Liver (tissue), 9 donors: Measurements from ENCODE around the gene FLT3LG. TPM values are rescaled to one million over a fixed set of nuclear protein-coding genes. Genes with fewer than 3 reads are reported as not detected.
A peak's percentile ranks its signal among the peaks of the same experiment; 100 is the strongest.

ENCODE experiments used
- DNase-seq: peaks from one replicate; pipeline ENCODE4 v3.0.0-alpha.2; 2017; ENCODE audit warnings: low spot score
- H3K27ac ChIP-seq, 2 donors: one replicate each; pipeline ENCODE4 v1.7.0; 2013; ENCODE audit warnings: inconsistent platforms in 2 of 2, low read length in 2 of 2, control low read depth in 1 of 2, low read depth in 1 of 2, mild to moderate bottlenecking in 1 of 2
- H3K27me3 ChIP-seq, 4 donors: one replicate each; pipeline versions ENCODE4 v1.6.1 to v1.7.0; 2013; ENCODE audit warnings: low read length in 3 of 4, inconsistent platforms in 1 of 4, mild to moderate bottlenecking in 1 of 4, moderate library complexity in 1 of 4; ENCODE audit not compliant: control insufficient read depth in 4 of 4, insufficient read depth in 4 of 4
- H3K36me3 ChIP-seq, 4 donors: one replicate each; pipeline versions ENCODE4 v1.6.1 to v1.7.0; 2013; ENCODE audit warnings: low read length in 3 of 4, mild to moderate bottlenecking in 3 of 4, low read depth in 1 of 4, moderate library complexity in 1 of 4; ENCODE audit not compliant: control insufficient read depth in 4 of 4, insufficient read depth in 3 of 4
- H3K4me1 ChIP-seq, 4 donors: one replicate each; pipeline versions ENCODE4 v1.6.1 to v1.7.0; 2013; ENCODE audit warnings: low read length in 3 of 4, mild to moderate bottlenecking in 3 of 4, moderate library complexity in 1 of 4; ENCODE audit not compliant: control insufficient read depth in 4 of 4, insufficient read depth in 4 of 4
- H3K4me3 ChIP-seq, 3 donors: one replicate each; pipeline versions ENCODE4 v1.6.1 to v1.7.0; 2013; ENCODE audit warnings: low read length in 3 of 3, control low read depth in 1 of 3, low read depth in 1 of 3, mild to moderate bottlenecking in 1 of 3
- H3K9ac ChIP-seq, 2 donors: one replicate each; pipeline ENCODE4 v1.7.0; 2013; ENCODE audit warnings: low read length in 2 of 2, mild to moderate bottlenecking in 2 of 2, moderate library complexity in 2 of 2, control low read depth in 1 of 2, low read depth in 1 of 2
- H3K9me3 ChIP-seq, 4 donors: one replicate each; pipeline versions ENCODE4 v1.6.1 to v1.7.0; 2013; ENCODE audit warnings: low read length in 3 of 4; ENCODE audit not compliant: control insufficient read depth in 4 of 4
- ATF3 ChIP-seq: IDR thresholded peaks from 2 replicates; pipeline ENCODE4 v1.6.1; 2016; ENCODE audit warnings: antibody characterized with exemption
- CTCF ChIP-seq: fragments of 150-350 bp; IDR thresholded peaks from 2 replicates; pipeline ENCODE4 v1.5.1; 2017; ENCODE audit warnings: improper control_type of control experiment, low read depth, low read length; ENCODE audit not compliant: missing input control
- EGR1 ChIP-seq, 2 donors: IDR thresholded peaks; 2 replicates each; pipeline ENCODE4 v1.6.1; 2016 to 2018; ENCODE audit warnings: antibody characterized with exemption in 2 of 2, low read depth in 2 of 2
- FOXA1 ChIP-seq: IDR thresholded peaks from 2 replicates; pipeline ENCODE4 v1.6.1; 2016; ENCODE audit warnings: antibody characterized with exemption
- FOXA2 ChIP-seq: IDR thresholded peaks from 2 replicates; pipeline ENCODE4 v1.6.1; 2016; ENCODE audit warnings: antibody characterized with exemption
- GABPA ChIP-seq, 2 donors: IDR thresholded peaks in 1 of 2; conservative IDR thresholded peaks in 1 of 2; 2 replicates each; pipeline ENCODE4 v1.6.1; 2016; ENCODE audit warnings: antibody characterized with exemption in 2 of 2, mild to moderate bottlenecking in 1 of 2, moderate library complexity in 1 of 2
- HNF4A ChIP-seq, 2 donors: conservative IDR thresholded peaks; 2 replicates each; pipeline ENCODE4 v1.6.1; 2016; ENCODE audit warnings: antibody characterized with exemption in 2 of 2, mild to moderate bottlenecking in 2 of 2
- HNF4G ChIP-seq: IDR thresholded peaks from 2 replicates; pipeline ENCODE4 v1.6.1; 2016; ENCODE audit warnings: antibody characterized with exemption
- JUND ChIP-seq, 2 donors: IDR thresholded peaks; 2 replicates each; pipeline ENCODE4 v1.6.1; 2016; ENCODE audit warnings: antibody characterized with exemption in 2 of 2
- MAX ChIP-seq: IDR thresholded peaks from 2 replicates; pipeline ENCODE4 v1.6.1; 2016; ENCODE audit warnings: antibody characterized with exemption
- NR2F2 ChIP-seq: IDR thresholded peaks from 2 replicates; pipeline ENCODE4 v1.6.1; 2016; ENCODE audit warnings: antibody characterized with exemption
- RAD21 ChIP-seq, 2 donors: IDR thresholded peaks; 2 replicates each; pipeline ENCODE4 v1.6.1; 2016; ENCODE audit warnings: antibody characterized with exemption in 2 of 2, mild to moderate bottlenecking in 2 of 2
- REST ChIP-seq: IDR thresholded peaks from 2 replicates; pipeline ENCODE4 v1.6.1; 2016; ENCODE audit warnings: antibody characterized with exemption, mild to moderate bottlenecking
- RXRA ChIP-seq, 2 donors: IDR thresholded peaks; 2 replicates each; pipeline ENCODE4 v1.6.1; 2017 to 2018; ENCODE audit warnings: antibody characterized with exemption in 2 of 2, mild to moderate bottlenecking in 1 of 2
- SP1 ChIP-seq: IDR thresholded peaks from 2 replicates; pipeline ENCODE4 v1.6.1; 2018; ENCODE audit warnings: antibody characterized with exemption, mild to moderate bottlenecking
- TAF1 ChIP-seq: conservative IDR thresholded peaks from 2 replicates; pipeline ENCODE4 v1.6.1; 2016; ENCODE audit warnings: antibody characterized with exemption, mild to moderate bottlenecking
- YY1 ChIP-seq: IDR thresholded peaks from 2 replicates; pipeline ENCODE4 v1.6.1; 2016; ENCODE audit warnings: antibody characterized with exemption, mild to moderate bottlenecking
- ZBTB33 ChIP-seq: IDR thresholded peaks from 2 replicates; pipeline ENCODE4 v1.6.1; 2016; ENCODE audit warnings: antibody characterized with exemption
- WGBS: extraction: QIAGEN DNeasy Blood & Tissue Kit; methylation state at CpG from one replicate; pipeline ENCODE4 v1.1.7; 2013; 5-methylcytosine and 5-hydroxymethylcytosine counted together
- polyA plus RNA-seq, 2 donors: library from polyadenylated mRNA; stranded (reverse) in 1 of 2; unstranded in 1 of 2; fragments of 200-250 nt in 1 of 2; fragments of >200 nt in 1 of 2; fragmentation: Nextera tagmentation in 1 of 2; extraction: Ambion mirVana in 1 of 2; gene quantifications; one replicate each; pipeline versions ENCODE4 v1.2.1 to v1.2.3, GENCODE V29; 2013 to 2015
- total RNA-seq, 2 donors: library from RNA; depleted of rRNA; stranded (reverse); fragments of >200 nt; gene quantifications; one replicate each; pipeline ENCODE4 v1.2.3, GENCODE V29; 2014
- donor health status: healthy.
- donor health status: healthy.
- donor health status: healthy.
- donor health status: healthy.
- donor health status: healthy.

The FLT3LG gene
- total and polyA plus RNA-seq, 4 donors = 0.65 to 4.3 (median 2.2) TPM

GRCh38 chr19:49474542-49474924 lies 518 bp downstream of the FLT3LG start:
- Histone ChIP-seq H3K9me3 (no peaks in the 10 kb centered on the region), H3K36me3 (no peaks in the 10 kb centered on the region), H3K27ac (peak overlapping the region; percentile 72 to 79), H3K9ac (peak overlapping the region in 1 of 2 donors; percentile 83), H3K4me1 (peaks cover 0 to 11% (median 6%) of the 10 kb centered on the region in 4 donors), H3K27me3 (no peaks in the 10 kb centered on the region), H3K4me3 (peak overlapping the region; percentile 62 to 85 (median 78))
- WGBS = 16% methylated on average over 11 of the region's 11 CpGs
- no peak for DNase-seq
- TF ChIP-seq FOXA1 = no peak

- TF ChIP-seq FOXA1 = no peak
- no peak for TF ChIP-seq REST
- no peak for TF ChIP-seq ATF3
- TF ChIP-seq RAD21 (IDR thresholded peaks at IDR 0.05) = no peak
- TF ChIP-seq MAX = no peak
- TF ChIP-seq HNF4A (conservative IDR thresholded peaks at IDR 0.05) = no peak
- TF ChIP-seq CTCF = no peak
- no peak for TF ChIP-seq RXRA (IDR thresholded peaks at IDR 0.05)
- TF ChIP-seq JUND (IDR thresholded peaks at IDR 0.05) = no peak
- TF ChIP-seq HNF4G = no peak
- TF ChIP-seq SP1 = no peak
- TF ChIP-seq ZBTB33 = no peak
- no peak for TF ChIP-seq EGR1 (IDR thresholded peaks at IDR 0.05; ENCODE audit: low read depth in 2 of 2)
- TF ChIP-seq NR2F2 = no peak
- no peak for TF ChIP-seq GABPA (IDR thresholded peaks at IDR 0.05 in 1 of 2, conservative IDR thresholded peaks at IDR 0.05 in 1 of 2)
- no peak for TF ChIP-seq YY1
- no peak for TF ChIP-seq TAF1
- no peak for TF ChIP-seq FOXA2
- WGBS = 77% methylated on average over 15 of the region's 15 CpGs
- Histone ChIP-seq H3K27ac (peak overlapping the region in 1 of 2 donors; percentile 79), H3K9me3 (no peaks in the 10 kb centered on the region), H3K4me1 (peaks cover 0 to 11% (median 6%) of the 10 kb centered on the region in 4 donors), H3K4me3 (no peak overlapping the region), H3K9ac (no peak overlapping the region), H3K36me3 (no peaks in the 10 kb centered on the region), H3K27me3 (no peaks in the 10 kb centered on the region)
- no peak for DNase-seq
Measured at GRCh38 chr19:49475191-49475917, 1.3 kb downstream of the FLT3LG start.
